DOHH2 (cell line): ENCODE data around the gene ELOVL5.

Experiments used
- EZH2phosphoT487 ChIP-seq: fragments of 200-600 bp; sonication (generic); IDR thresholded peaks from 2 replicates; pipeline ENCODE4 v1.6.1; 2017; ENCODE audit warnings: borderline replicate concordance, mild to moderate bottlenecking, antibody characterized with exemption, low read length, moderate library complexity, mixed read lengths
- TF ChIP-seq, protein P1 (sequence below): fragments of 200-600 bp; sonication (generic); IDR thresholded peaks from one replicate; pipeline ENCODE4 v1.5.1; 2014; ENCODE audit warnings: antibody characterized with exemption, mild to moderate bottlenecking, low read depth, low read length; ENCODE audit not compliant: poor library complexity, severe bottlenecking

DNA sequence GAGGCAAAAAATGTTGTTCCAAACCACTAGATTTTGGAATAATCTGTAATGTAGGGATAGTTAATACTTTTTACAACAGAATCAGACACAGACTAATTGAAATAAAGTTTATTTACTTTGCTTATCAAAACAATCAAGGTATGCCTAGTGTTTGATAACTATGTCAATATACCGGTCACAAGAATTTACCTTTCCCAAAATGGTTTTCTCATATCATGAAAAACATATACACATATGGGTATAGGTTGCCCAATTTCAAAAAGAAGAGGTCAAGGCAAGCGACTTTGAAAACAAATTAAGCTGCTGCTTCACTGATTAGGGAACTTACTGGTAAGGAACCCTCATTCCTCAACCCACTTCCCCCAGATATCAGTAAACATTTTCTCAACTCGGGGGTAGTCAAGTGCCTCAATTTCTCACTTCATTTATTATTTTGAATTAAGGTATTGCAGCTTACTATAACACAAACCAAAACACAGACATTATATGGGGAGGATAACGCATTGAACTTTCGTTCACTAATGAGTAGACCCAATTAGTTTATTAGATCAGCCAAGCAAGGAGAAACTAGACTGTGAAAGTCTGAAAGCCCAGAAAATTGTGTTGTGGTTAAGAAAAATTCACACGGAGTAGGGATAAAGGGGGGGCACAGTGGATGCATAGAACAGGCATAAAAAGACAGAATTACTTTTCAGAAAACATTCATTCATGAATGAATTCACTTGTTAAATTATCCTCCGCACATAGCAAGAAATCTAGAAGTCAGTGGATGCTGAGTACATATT is 9.0 kb upstream of the ELOVL5 start:
- TF ChIP-seq, protein P1, sequence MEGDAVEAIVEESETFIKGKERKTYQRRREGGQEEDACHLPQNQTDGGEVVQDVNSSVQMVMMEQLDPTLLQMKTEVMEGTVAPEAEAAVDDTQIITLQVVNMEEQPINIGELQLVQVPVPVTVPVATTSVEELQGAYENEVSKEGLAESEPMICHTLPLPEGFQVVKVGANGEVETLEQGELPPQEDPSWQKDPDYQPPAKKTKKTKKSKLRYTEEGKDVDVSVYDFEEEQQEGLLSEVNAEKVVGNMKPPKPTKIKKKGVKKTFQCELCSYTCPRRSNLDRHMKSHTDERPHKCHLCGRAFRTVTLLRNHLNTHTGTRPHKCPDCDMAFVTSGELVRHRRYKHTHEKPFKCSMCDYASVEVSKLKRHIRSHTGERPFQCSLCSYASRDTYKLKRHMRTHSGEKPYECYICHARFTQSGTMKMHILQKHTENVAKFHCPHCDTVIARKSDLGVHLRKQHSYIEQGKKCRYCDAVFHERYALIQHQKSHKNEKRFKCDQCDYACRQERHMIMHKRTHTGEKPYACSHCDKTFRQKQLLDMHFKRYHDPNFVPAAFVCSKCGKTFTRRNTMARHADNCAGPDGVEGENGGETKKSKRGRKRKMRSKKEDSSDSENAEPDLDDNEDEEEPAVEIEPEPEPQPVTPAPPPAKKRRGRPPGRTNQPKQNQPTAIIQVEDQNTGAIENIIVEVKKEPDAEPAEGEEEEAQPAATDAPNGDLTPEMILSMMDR = no peak
- no peak for TF ChIP-seq EZH2phosphoT487
